SK-N-SH treated with all-trans-retinoic acid at 6 μM for 48 hours (cell line): ENCODE measurements around the gene FHDC1.

Experiments
- ARNTL ChIP-seq: fragments of 450-650 bp; formaldehyde crosslinking; IDR thresholded peaks from 2 replicates; pipeline ENCODE4 v1.5.0; 2020; ENCODE audit warnings: low read depth, mild to moderate bottlenecking, moderate library complexity, borderline replicate concordance
- CSDC2 ChIP-seq: fragments of 250-450 bp; sonication (Bioruptor Pico); IDR thresholded peaks from 2 replicates; pipeline ENCODE4 v1.5.0; 2020; ENCODE audit warnings: mild to moderate bottlenecking, moderate library complexity
- OSR1 ChIP-seq: fragments of 250-450 bp; sonication (Bioruptor Pico); IDR thresholded peaks from 2 replicates; pipeline ENCODE4 v1.8.0; 2022; ENCODE audit warnings: moderate library complexity, mild to moderate bottlenecking, inconsistent platforms
- ZNF70 ChIP-seq: fragments of 450-650 bp; formaldehyde crosslinking; IDR thresholded peaks from 2 replicates; pipeline ENCODE4 v1.5.0; 2020; ENCODE audit warnings: mild to moderate bottlenecking, moderate library complexity
- ZNF8 ChIP-seq: fragments of 450-650 bp; formaldehyde crosslinking; IDR thresholded peaks from 2 replicates; pipeline ENCODE4 v1.5.0; 2020; ENCODE audit warnings: mild to moderate bottlenecking, moderate library complexity
- TF ChIP-seq, protein P1 (sequence below): fragments of 250-450 bp; sonication (Bioruptor Pico); IDR thresholded peaks from 2 replicates; pipeline ENCODE4 v1.8.0; 2020; ENCODE audit warnings: mild to moderate bottlenecking, moderate library complexity, borderline replicate concordance

DNA sequence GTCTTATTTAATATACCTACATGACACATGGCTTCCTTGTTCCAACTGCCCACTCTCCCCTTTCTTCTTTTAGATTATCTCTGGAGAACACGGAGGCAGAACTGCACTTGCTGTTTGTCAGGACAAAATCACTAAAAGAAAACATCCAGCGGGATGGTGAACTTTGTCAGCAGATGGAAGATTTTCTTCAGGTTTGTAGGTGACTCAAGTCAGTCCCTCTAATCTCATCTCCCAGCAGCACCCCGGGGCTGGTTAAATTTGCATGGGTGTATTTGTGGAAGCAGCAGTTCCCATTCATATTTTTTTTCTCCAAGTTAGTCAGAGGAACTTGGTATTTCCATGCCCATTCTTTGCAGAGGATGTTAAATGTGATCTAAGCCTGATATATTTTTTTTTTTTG, 31.8 kb downstream of the FHDC1 start:
- no peak for TF ChIP-seq OSR1 (CRISPR knock-in tag)
- no peak for TF ChIP-seq ARNTL (CRISPR knock-in tag)
- TF ChIP-seq, protein P1, sequence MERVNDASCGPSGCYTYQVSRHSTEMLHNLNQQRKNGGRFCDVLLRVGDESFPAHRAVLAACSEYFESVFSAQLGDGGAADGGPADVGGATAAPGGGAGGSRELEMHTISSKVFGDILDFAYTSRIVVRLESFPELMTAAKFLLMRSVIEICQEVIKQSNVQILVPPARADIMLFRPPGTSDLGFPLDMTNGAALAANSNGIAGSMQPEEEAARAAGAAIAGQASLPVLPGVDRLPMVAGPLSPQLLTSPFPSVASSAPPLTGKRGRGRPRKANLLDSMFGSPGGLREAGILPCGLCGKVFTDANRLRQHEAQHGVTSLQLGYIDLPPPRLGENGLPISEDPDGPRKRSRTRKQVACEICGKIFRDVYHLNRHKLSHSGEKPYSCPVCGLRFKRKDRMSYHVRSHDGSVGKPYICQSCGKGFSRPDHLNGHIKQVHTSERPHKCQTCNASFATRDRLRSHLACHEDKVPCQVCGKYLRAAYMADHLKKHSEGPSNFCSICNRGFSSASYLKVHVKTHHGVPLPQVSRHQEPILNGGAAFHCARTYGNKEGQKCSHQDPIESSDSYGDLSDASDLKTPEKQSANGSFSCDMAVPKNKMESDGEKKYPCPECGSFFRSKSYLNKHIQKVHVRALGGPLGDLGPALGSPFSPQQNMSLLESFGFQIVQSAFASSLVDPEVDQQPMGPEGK (CRISPR knock-in tag), result no peak
- TF ChIP-seq ZNF8 (CRISPR knock-in tag), result no peak
- TF ChIP-seq CSDC2, result no peak
- no peak for TF ChIP-seq ZNF70 (CRISPR knock-in tag)
